Right lobe of liver (tissue), 4 donors: ENCODE data around the gene OVOL2.

Experiments
- CTCF ChIP-seq, 4 donors: fragments of 200-600 bp in 3 of 4; fragments of 450-650 bp in 1 of 4; IDR thresholded peaks; one replicate each; pipeline versions ENCODE4 v1.5.1 to v1.8.0; 2016 to 2022; ENCODE audit warnings: antibody characterized with exemption in 4 of 4, mild to moderate bottlenecking in 2 of 4
- POLR2A ChIP-seq: fragments of 450-650 bp; IDR thresholded peaks from one replicate; pipeline ENCODE4 v1.6.1; 2017; ENCODE audit warnings: antibody characterized with exemption, mild to moderate bottlenecking
- donor health status: DM: no; HTN: no; CAD: no.
- donor health status: DM: no; HTN: no; CAD: no.
- donor health status: DM: no; HTN: yes; CAD: no.

GRCh38 chr20:18005170-18005989 is 52.3 kb downstream of the OVOL2 start:
- TF ChIP-seq CTCF (IDR thresholded peaks at IDR 0.05): no peak
- TF ChIP-seq POLR2A: no peak
